Measurements from ENCODE around the gene PAX5. TPM values are rescaled to one million over a fixed set of nuclear protein-coding genes. Genes with fewer than 3 reads are reported as not detected.

Gene PAX5
- total RNA-seq, 2 donors from 2014 or later: 0.61 to 1.8 TPM

- no peak for ATAC-seq
- H3K36me3 Mint-ChIP-seq: no peaks in the 10 kb centered on the region
- no peaks in the 10 kb centered on the region for H3K9me3 Mint-ChIP-seq
- DNase-seq (ENCODE audit: low spot score in 2 of 2): no peak
- no peak overlapping the region for H3K27ac Mint-ChIP-seq
Measured at GRCh38 chr9:36800455-36800854, 233.6 kb downstream of the PAX5 start.

GRCh38 chr9:36798350-36799065 is 235.6 kb downstream of the PAX5 start:
- H3K27ac Mint-ChIP-seq: no peak overlapping the region
- no peaks in the 10 kb centered on the region for H3K9me3 Mint-ChIP-seq
- DNase-seq (ENCODE audit: low spot score in 2 of 2): no peak
- no peak for ATAC-seq
- peaks cover 0 to 5% of the 10 kb centered on the region in 2 donors for H3K36me3 Mint-ChIP-seq

GRCh38 chr9:36797471-36798220 is 236.4 kb downstream of the PAX5 start:
- H3K9me3 Mint-ChIP-seq: peaks cover 0 to 5% of the 10 kb centered on the region in 2 donors
- H3K27ac Mint-ChIP-seq: no peak overlapping the region
- DNase-seq (ENCODE audit: low spot score in 2 of 2) (no peak), ATAC-seq (no peak)
- peaks cover 0 to 11% of the 10 kb centered on the region in 2 donors for H3K36me3 Mint-ChIP-seq

- ATAC-seq: no peak
- no peak overlapping the region for H3K27ac Mint-ChIP-seq
- peaks cover 0 to 9% of the 10 kb centered on the region in 2 donors for H3K9me3 Mint-ChIP-seq
- H3K36me3 Mint-ChIP-seq: peaks cover 0 to 15% of the 10 kb centered on the region in 2 donors
- DNase-seq (ENCODE audit: low spot score in 2 of 2): no peak
Measured at GRCh38 chr9:36796671-36797419, 237.2 kb downstream of the PAX5 start.

DNA sequence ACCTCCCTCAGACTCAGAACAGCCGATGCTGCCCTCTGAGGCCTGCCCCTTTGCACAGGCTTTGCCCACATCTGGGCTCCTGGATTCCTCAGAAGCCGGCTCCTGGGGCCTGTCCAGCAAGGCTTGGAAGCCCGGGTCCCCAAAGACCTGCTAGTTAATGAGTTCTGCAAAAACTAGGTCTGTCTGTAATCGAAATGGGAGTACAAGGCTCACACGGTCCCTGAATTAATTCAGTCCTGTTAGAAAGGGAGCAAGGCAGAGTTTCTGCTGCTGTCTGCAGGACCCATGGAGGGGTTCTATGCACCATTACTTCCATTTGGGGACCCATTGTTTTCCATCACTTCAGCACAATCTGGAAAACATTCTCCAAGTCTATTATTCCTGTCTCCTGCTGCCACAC is 239.6 kb downstream of the PAX5 start:
- Mint-ChIP-seq H3K36me3 (peaks cover 0 to 15% of the 10 kb centered on the region in 2 donors), H3K9me3 (peaks cover 0 to 9% of the 10 kb centered on the region in 2 donors), H3K27ac (no peak overlapping the region)
- DNase-seq (ENCODE audit: low spot score in 2 of 2): no peak
- ATAC-seq: no peak

DNA sequence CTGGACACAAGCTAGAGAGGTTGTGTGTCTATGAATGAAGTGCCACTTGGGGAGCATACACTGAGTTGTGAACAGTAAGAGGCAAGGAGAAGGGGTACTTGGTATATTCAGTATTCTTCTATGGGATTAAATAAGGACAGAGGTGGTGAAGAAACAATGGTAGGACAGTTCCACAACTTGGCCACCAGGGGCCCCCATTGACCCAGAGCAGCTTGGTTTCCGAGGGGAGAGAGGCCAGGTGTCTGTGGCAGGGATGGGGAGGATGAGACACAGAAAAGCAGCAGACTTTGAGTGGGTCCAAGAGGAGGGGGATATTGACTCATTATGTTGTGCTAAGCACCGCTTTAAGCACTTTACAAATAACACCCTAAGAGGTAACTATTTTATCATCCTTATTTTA is 240.8 kb downstream of the PAX5 start:
- Mint-ChIP-seq H3K36me3 (peaks cover 0 to 15% of the 10 kb centered on the region in 2 donors), H3K9me3 (peaks cover 0 to 9% of the 10 kb centered on the region in 2 donors), H3K27ac (no peak overlapping the region)
- ATAC-seq: no peak
- DNase-seq (ENCODE audit: low spot score in 2 of 2): no peak

DNA sequence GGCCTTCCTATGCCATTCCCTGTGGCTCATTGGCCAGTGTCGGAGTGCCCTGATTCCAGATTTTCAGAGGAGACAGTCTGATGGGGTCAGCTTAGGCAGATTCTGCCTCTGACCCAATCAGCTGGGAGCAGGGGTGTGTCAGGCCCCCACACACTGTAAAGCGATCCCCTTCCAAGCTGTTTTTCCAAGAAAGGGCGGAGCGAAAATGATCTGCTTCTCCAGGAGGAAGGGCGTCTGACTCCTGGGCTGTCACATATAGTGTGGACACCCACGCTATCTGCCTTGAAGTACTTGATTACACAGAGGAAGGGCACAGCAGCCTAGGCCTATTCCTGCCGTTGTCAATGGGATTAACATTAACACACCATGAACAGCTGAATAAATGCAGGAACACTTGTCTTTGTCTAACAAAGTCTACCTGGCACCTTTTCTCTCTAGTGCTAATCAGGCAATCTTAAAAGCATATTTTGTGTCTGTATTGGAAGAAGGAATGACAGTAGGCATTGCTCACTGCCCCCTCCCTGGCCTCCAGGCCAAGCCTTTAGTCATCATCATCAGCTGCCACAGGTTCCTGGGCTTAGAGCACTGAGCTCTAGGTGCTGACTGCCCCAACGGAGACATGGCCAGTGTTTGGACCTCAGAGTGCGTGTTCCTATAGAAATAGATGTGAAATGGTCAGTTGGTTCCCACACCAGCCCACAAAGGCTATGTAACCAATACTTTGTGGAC is 242.7 kb downstream of the PAX5 start:
- Mint-ChIP-seq H3K36me3 (peaks cover 0 to 15% of the 10 kb centered on the region in 2 donors), H3K27ac (no peak overlapping the region), H3K9me3 (peaks cover 2 to 9% of the 10 kb centered on the region in 2 donors)
- DNase-seq (ENCODE audit: low spot score in 2 of 2) (no peak), ATAC-seq (no peak)

- ATAC-seq (no peak), DNase-seq (ENCODE audit: low spot score in 2 of 2) (no peak)
- Mint-ChIP-seq H3K27ac (no peak overlapping the region), H3K9me3 (peaks cover 6 to 9% of the 10 kb centered on the region in 2 donors), H3K36me3 (peaks cover 0 to 15% of the 10 kb centered on the region in 2 donors)
Measured at GRCh38 chr9:36789886-36790285, 244.2 kb downstream of the PAX5 start.

GRCh38 chr9:36788534-36788933 is 245.5 kb downstream of the PAX5 start:
- Mint-ChIP-seq H3K36me3 (peaks cover 0 to 11% of the 10 kb centered on the region in 2 donors), H3K27ac (no peak overlapping the region), H3K9me3 (peaks cover 6 to 9% of the 10 kb centered on the region in 2 donors)
- ATAC-seq (peak in 1 of 2 donors; percentile 30), DNase-seq (ENCODE audit: low spot score in 2 of 2) (peak in 1 of 2 donors; percentile 17)

DNA sequence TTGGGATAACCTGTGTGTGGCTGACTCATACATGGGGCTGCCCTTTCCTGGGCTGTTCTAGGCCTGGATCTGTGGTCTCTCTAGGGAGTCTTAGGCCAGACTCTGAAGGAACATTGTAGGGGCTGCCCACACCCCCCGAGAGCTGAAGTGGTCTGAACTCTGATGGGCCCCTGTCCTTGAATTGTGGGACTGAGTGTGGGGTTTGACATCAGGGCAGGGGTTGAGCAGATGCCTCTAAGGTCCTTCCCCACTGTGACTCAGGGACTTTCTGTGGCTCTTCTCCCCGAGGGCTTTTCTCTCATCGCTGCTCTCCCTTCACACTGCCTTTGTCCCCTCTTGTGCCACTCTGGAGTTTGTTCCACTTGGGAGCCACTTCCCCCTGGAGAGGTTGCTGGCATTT is 246.4 kb downstream of the PAX5 start:
- DNase-seq (ENCODE audit: low spot score in 2 of 2): no peak
- Mint-ChIP-seq H3K9me3 (peaks cover 4 to 6% of the 10 kb centered on the region in 2 donors), H3K36me3 (peaks cover 0 to 4% of the 10 kb centered on the region in 2 donors), H3K27ac (no peak overlapping the region)
- peak in 1 of 2 donors; percentile 57 for ATAC-seq

Other genes starting within 250 kb of the PAX5 start
- 10 to 100 TPM; 25.1 to 29.1 TPM for gene ZCCHC7, start 86.3 kb upstream of the PAX5 start, total RNA-seq